Hematopoietic multipotent progenitor cell treated with erythropoietin and hydrocortisone succinate and interleukin-3 and kit ligand, for 6 days (in vitro differentiated cells): Measurements from ENCODE around the gene HMG20A.

Experiments used
- DNase-seq: peaks from one replicate; pipeline ENCODE4 v3.0.0-alpha.2; 2015

Gene HMG20A

GRCh38 chr15:77480859-77481633 lies 60.4 kb downstream of the HMG20A start:
- no peak for DNase-seq

- DNase-seq = no peak
Measured at GRCh38 chr15:77481670-77482069, 61.0 kb downstream of the HMG20A start.

GRCh38 chr15:77482570-77482969 lies 61.9 kb downstream of the HMG20A start:
- no peak for DNase-seq

GRCh38 chr15:77483425-77484140 lies 62.9 kb downstream of the HMG20A start:
- no peak for DNase-seq

GRCh38 chr15:77484994-77485393 lies 64.3 kb downstream of the HMG20A start:
- DNase-seq = no peak

- DNase-seq = no peak
Measured at GRCh38 chr15:77486542-77487468, 66.1 kb downstream of the HMG20A start.

GRCh38 chr15:77487469-77487842 lies 66.8 kb downstream of the HMG20A start:
- no peak for DNase-seq

GRCh38 chr15:77487888-77488287 lies 67.2 kb downstream of the HMG20A start:
- no peak for DNase-seq

GRCh38 chr15:77489647-77490046 lies 69.0 kb downstream of the HMG20A start:
- no peak for DNase-seq

GRCh38 chr15:77493324-77493907 lies 72.7 kb downstream of the HMG20A start:
- DNase-seq = peak; percentile 65

- no peak for DNase-seq
Measured at GRCh38 chr15:77494073-77494867, 73.6 kb downstream of the HMG20A start.

GRCh38 chr15:77494964-77495363 lies 74.3 kb downstream of the HMG20A start:
- no peak for DNase-seq

GRCh38 chr15:77495838-77496596 lies 75.3 kb downstream of the HMG20A start:
- DNase-seq = no peak

GRCh38 chr15:77496715-77497109 lies 76.0 kb downstream of the HMG20A start:
- DNase-seq = peak; percentile 85

GRCh38 chr15:77497110-77497737 lies 76.5 kb downstream of the HMG20A start:
- DNase-seq = no peak

GRCh38 chr15:77497942-77498361 lies 77.3 kb downstream of the HMG20A start:
- no peak for DNase-seq

GRCh38 chr15:77499087-77499760 lies 78.5 kb downstream of the HMG20A start:
- no peak for DNase-seq

- no peak for DNase-seq
Measured at GRCh38 chr15:77500989-77501388, 80.3 kb downstream of the HMG20A start.

- no peak for DNase-seq
Measured at GRCh38 chr15:77502379-77503095, 81.8 kb downstream of the HMG20A start.
